ENCODE results near the gene LPP. TPM values are rescaled to one million over a fixed set of nuclear protein-coding genes. Genes with fewer than 3 reads are reported as not detected.
A peak's percentile ranks its signal among the peaks of the same experiment; 100 is the strongest.

Gene LPP
- total RNA-seq, 6 experiments from 2014 or later, result 41.5 to 90.5 (median 69.5) TPM

- H3K9me3 ChIP-seq, result no peaks in the 10 kb centered on the region
- no peaks in the 10 kb centered on the region for H3K36me3 ChIP-seq
- ATAC-seq, result peak in 1 of 4 donors; percentile 36
- no peak overlapping the region for H3K4me3 ChIP-seq
- no peak for DNase-seq
- TF ChIP-seq, protein P1, sequence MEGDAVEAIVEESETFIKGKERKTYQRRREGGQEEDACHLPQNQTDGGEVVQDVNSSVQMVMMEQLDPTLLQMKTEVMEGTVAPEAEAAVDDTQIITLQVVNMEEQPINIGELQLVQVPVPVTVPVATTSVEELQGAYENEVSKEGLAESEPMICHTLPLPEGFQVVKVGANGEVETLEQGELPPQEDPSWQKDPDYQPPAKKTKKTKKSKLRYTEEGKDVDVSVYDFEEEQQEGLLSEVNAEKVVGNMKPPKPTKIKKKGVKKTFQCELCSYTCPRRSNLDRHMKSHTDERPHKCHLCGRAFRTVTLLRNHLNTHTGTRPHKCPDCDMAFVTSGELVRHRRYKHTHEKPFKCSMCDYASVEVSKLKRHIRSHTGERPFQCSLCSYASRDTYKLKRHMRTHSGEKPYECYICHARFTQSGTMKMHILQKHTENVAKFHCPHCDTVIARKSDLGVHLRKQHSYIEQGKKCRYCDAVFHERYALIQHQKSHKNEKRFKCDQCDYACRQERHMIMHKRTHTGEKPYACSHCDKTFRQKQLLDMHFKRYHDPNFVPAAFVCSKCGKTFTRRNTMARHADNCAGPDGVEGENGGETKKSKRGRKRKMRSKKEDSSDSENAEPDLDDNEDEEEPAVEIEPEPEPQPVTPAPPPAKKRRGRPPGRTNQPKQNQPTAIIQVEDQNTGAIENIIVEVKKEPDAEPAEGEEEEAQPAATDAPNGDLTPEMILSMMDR (IDR thresholded peaks at IDR 0.05), result no peak
- TF ChIP-seq POLR2A (IDR thresholded peaks at IDR 0.05), result no peak
- H3K27me3 ChIP-seq, result no peaks in the 10 kb centered on the region
- peaks cover 0 to 3% (median 0%) of the 10 kb centered on the region in 4 donors for H3K4me1 ChIP-seq
- no peak overlapping the region for H3K27ac ChIP-seq
- intact Hi-C loops (cut with DNase I), result no loop called here
- 78% methylated on average over 2 of the region's 2 CpGs for WGBS (ENCODE audit: insufficient coverage, low coverage, low lambda C conversion rate, missing lambda C conversion rate)
Observed at GRCh38 chr3:188589771-188590170, 435.8 kb downstream of the LPP start.

- H3K27ac ChIP-seq, result no peak overlapping the region
- no peaks in the 10 kb centered on the region for H3K36me3 ChIP-seq
- DNase-seq (no peak), ATAC-seq (no peak)
- H3K4me3 ChIP-seq, result no peak overlapping the region
- intact Hi-C loops (cut with DNase I), result no loop called here
- H3K4me1 ChIP-seq, result no peaks in the 10 kb centered on the region
- H3K9me3 ChIP-seq, result no peaks in the 10 kb centered on the region
- no peaks in the 10 kb centered on the region for H3K27me3 ChIP-seq
- TF ChIP-seq, protein P1 (IDR thresholded peaks at IDR 0.05), result no peak
- TF ChIP-seq POLR2A (IDR thresholded peaks at IDR 0.05), result no peak
Observed at GRCh38 chr3:188590557-188590956, 436.6 kb downstream of the LPP start.

DNA sequence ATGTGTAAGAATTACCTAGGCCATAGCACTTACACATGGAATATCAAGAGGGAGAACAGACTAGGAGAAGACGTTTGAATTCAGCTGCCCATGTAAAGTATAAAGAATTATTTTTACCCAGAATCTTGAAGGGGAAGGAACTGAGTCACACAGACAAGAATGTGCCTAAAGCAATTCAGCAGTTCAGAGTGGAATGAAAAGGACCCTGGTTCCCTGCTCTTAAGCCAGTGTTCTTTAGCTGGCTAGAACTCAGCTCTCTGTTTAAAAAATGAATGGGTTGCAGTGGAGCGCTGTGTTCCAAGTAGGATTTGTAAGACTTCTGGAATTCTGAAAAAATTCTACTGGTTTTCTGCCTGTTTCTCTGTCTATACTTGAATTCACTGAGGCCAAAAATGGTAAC, 440.2 kb downstream of the LPP start:
- ATAC-seq, result peak; percentile 42 to 76 (median 59)
- 69% methylated on average over 2 of the region's 2 CpGs for WGBS (ENCODE audit: insufficient coverage, low coverage, low lambda C conversion rate, missing lambda C conversion rate)

GRCh38 chr3:188595890-188596376, 442.0 kb downstream of the LPP start:
- ATAC-seq (no peak), DNase-seq (no peak)
- Histone ChIP-seq H3K27ac (no peak overlapping the region), H3K4me1 (no peaks in the 10 kb centered on the region), H3K4me3 (no peak overlapping the region), H3K36me3 (no peaks in the 10 kb centered on the region), H3K27me3 (no peaks in the 10 kb centered on the region), H3K9me3 (no peaks in the 10 kb centered on the region)
- WGBS (ENCODE audit: insufficient coverage, low coverage, low lambda C conversion rate, missing lambda C conversion rate), result 80% methylated on average over 5 of the region's 5 CpGs
- TF ChIP-seq, protein P1 (IDR thresholded peaks at IDR 0.05), result no peak
- no peak for TF ChIP-seq POLR2A (IDR thresholded peaks at IDR 0.05)
- intact Hi-C loops (cut with DNase I), result no loop called here

More for the DNA sequence above, 440.2 kb downstream of the LPP start:
- intact Hi-C loops (cut with DNase I), result no loop called here
- Histone ChIP-seq H3K36me3 (no peaks in the 10 kb centered on the region), H3K4me1 (no peaks in the 10 kb centered on the region), H3K9me3 (no peaks in the 10 kb centered on the region), H3K27me3 (no peaks in the 10 kb centered on the region), H3K4me3 (no peak overlapping the region), H3K27ac (no peak overlapping the region)
- DNase-seq, result no peak
- TF ChIP-seq, protein P1 (IDR thresholded peaks at IDR 0.05), result no peak
- no peak for TF ChIP-seq POLR2A (IDR thresholded peaks at IDR 0.05)

- Histone ChIP-seq H3K27ac (no peak overlapping the region), H3K4me3 (no peak overlapping the region)
- 84% methylated on average over 3 of the region's 3 CpGs for WGBS (ENCODE audit: insufficient coverage, low coverage, low lambda C conversion rate, missing lambda C conversion rate)
Observed at GRCh38 chr3:188598894-188599293, 444.9 kb downstream of the LPP start.

More at GRCh38 chr3:188598894-188599293, 444.9 kb downstream of the LPP start:
- TF ChIP-seq POLR2A (IDR thresholded peaks at IDR 0.05), result no peak
- TF ChIP-seq, protein P1 (IDR thresholded peaks at IDR 0.05), result no peak
- Histone ChIP-seq H3K4me1 (no peaks in the 10 kb centered on the region), H3K27me3 (no peaks in the 10 kb centered on the region), H3K9me3 (no peaks in the 10 kb centered on the region), H3K36me3 (no peaks in the 10 kb centered on the region)
- ATAC-seq, result no peak
- DNase-seq, result no peak
- intact Hi-C loops (cut with DNase I), result no loop called here

Measured in right lobe of liver (tissue), 6 donors.